Karpas-422 (cell line): ENCODE data around the gene PPP1R3A. TPM values are rescaled to one million over a fixed set of nuclear protein-coding genes. Genes with fewer than 3 reads are reported as not detected.

Experiments
- DNase-seq: peaks from one replicate; pipeline ENCODE4 v3.0.0-alpha.2; 2015
- H2AFZ ChIP-seq: fragments of 200-600 bp; sonication (generic); 2 replicates; pipeline ENCODE4 v1.6.1; 2014; ENCODE audit warnings: antibody characterized with exemption, low read length, mixed read lengths
- H3K27ac ChIP-seq: fragments of 200-600 bp; sonication (generic); 2 replicates; pipeline ENCODE4 v1.5.1; 2014; ENCODE audit warnings: mild to moderate bottlenecking, low read length, moderate library complexity
- H3K27me3 ChIP-seq: fragments of 200-600 bp; sonication (generic); 2 replicates; pipeline ENCODE4 v1.6.1; 2014; ENCODE audit warnings: low read length, mixed read lengths
- H3K36me3 ChIP-seq: fragments of 200-600 bp; sonication (generic); 2 replicates; pipeline ENCODE4 v1.6.1; 2014; ENCODE audit warnings: low read length, mixed read lengths; ENCODE audit not compliant: insufficient read depth
- H3K4me1 ChIP-seq: fragments of 200-600 bp; sonication (generic); 2 replicates; pipeline ENCODE4 v1.6.1; 2014; ENCODE audit warnings: mild to moderate bottlenecking, low read length, mixed read lengths
- H3K4me2 ChIP-seq: fragments of 200-600 bp; sonication (generic); 2 replicates; pipeline ENCODE4 v1.6.1; 2014; ENCODE audit warnings: low read length, low read depth, mild to moderate bottlenecking; ENCODE audit not compliant: poor library complexity, severe bottlenecking
- H3K4me3 ChIP-seq: fragments of 200-600 bp; sonication (generic); 2 replicates; pipeline ENCODE4 v1.5.1; 2014; ENCODE audit warnings: mild to moderate bottlenecking, antibody characterized with exemption, low read length, mixed read lengths
- H3K79me2 ChIP-seq: fragments of 200-600 bp; sonication (generic); 2 replicates; pipeline ENCODE4 v1.6.1; 2014; ENCODE audit warnings: mild to moderate bottlenecking, low read length, mixed read lengths
- H3K9ac ChIP-seq: fragments of 200-600 bp; sonication (generic); 2 replicates; pipeline ENCODE4 v1.6.0; 2014; ENCODE audit warnings: low read length
- H3K9me2 ChIP-seq: fragments of 200-600 bp; sonication (generic), shearing (Covaris generic); replicated peaks from 2 replicates; pipeline ENCODE4 v1.6.0; 2014; ENCODE audit warnings: mild to moderate bottlenecking, low read length, moderate library complexity; ENCODE audit not compliant: insufficient read depth
- H3K9me3 ChIP-seq: fragments of 300-700, 200-600 bp; sonication (generic); 2 replicates; pipeline ENCODE4 v1.6.1; 2014; ENCODE audit warnings: low read length, mixed read lengths
- H4K20me1 ChIP-seq: fragments of 200-600 bp; sonication (generic); 2 replicates; pipeline ENCODE4 v1.6.1; 2014; ENCODE audit warnings: mild to moderate bottlenecking, antibody characterized with exemption, low read length, low read depth; ENCODE audit not compliant: insufficient read depth
- total RNA-seq: library from RNA; depleted of rRNA; stranded (reverse); fragments of >200 nt; shearing (Covaris generic); gene quantifications from 2 replicates; pipeline ENCODE4 v1.2.3, GENCODE V29; 2014; ENCODE audit warnings: low replicate concordance

Gene PPP1R3A
- total RNA-seq, 1 experiment from 2014 or later = not detected

GRCh38 chr7:113875224-113875623 is 43.6 kb downstream of the PPP1R3A start:
- Histone ChIP-seq H3K9me3 (peaks cover 22% of the 10 kb centered on the region), H3K9ac (no peak overlapping the region), H3K4me3 (no peak overlapping the region), H3K9me2 (no peaks in the 10 kb centered on the region), H4K20me1 (no peaks in the 10 kb centered on the region), H3K27me3 (no peaks in the 10 kb centered on the region), H3K36me3 (no peaks in the 10 kb centered on the region), H2AFZ (no peak overlapping the region), H3K79me2 (no peaks in the 10 kb centered on the region), H3K27ac (no peak overlapping the region), H3K4me1 (no peaks in the 10 kb centered on the region), H3K4me2 (no peak overlapping the region)
- DNase-seq = no peak

GRCh38 chr7:113873554-113874151 is 45.2 kb downstream of the PPP1R3A start:
- H3K27me3 ChIP-seq = no peaks in the 10 kb centered on the region
- peaks cover 24% of the 10 kb centered on the region for H3K9me3 ChIP-seq
- no peak for DNase-seq
- H3K27ac ChIP-seq = no peak overlapping the region
- no peak overlapping the region for H3K9ac ChIP-seq
- no peak overlapping the region for H3K4me3 ChIP-seq
- no peaks in the 10 kb centered on the region for H3K9me2 ChIP-seq
- H2AFZ ChIP-seq = no peak overlapping the region
- H3K79me2 ChIP-seq = no peaks in the 10 kb centered on the region
- no peaks in the 10 kb centered on the region for H3K36me3 ChIP-seq
- no peaks in the 10 kb centered on the region for H3K4me1 ChIP-seq
- H3K4me2 ChIP-seq = no peak overlapping the region
- no peaks in the 10 kb centered on the region for H4K20me1 ChIP-seq

GRCh38 chr7:113872981-113873380 is 45.8 kb downstream of the PPP1R3A start:
- no peak for DNase-seq
- no peak overlapping the region for H3K4me3 ChIP-seq
- H3K9me3 ChIP-seq = peaks cover 22% of the 10 kb centered on the region
- H3K9me2 ChIP-seq = no peaks in the 10 kb centered on the region
- H3K4me1 ChIP-seq = no peaks in the 10 kb centered on the region
- H3K9ac ChIP-seq = no peak overlapping the region
- H3K36me3 ChIP-seq = no peaks in the 10 kb centered on the region
- no peak overlapping the region for H3K4me2 ChIP-seq
- H3K27me3 ChIP-seq = no peaks in the 10 kb centered on the region
- no peak overlapping the region for H3K27ac ChIP-seq
- no peaks in the 10 kb centered on the region for H4K20me1 ChIP-seq
- H2AFZ ChIP-seq = no peak overlapping the region
- H3K79me2 ChIP-seq = no peaks in the 10 kb centered on the region

DNA sequence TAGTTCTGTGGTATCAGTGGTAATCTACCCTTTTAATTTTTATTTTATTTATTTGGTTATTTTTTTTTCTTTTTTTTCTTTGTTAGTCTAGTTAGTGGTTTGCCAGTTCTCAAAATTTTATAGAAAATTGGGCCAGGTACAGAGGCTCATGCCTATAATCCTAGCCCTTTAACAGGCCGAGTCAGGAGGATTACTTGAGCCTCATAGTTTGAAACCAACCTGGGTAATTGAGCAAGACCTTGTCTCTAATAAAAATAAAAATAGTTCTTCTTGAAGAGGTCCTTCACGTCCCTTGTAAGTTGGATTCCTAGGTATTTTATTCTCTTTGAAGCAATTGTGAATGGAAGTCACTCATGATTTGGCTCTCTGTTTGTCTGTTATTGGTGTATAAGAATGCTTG is 51.5 kb downstream of the PPP1R3A start:
- Histone ChIP-seq H3K4me1 (no peaks in the 10 kb centered on the region), H3K9me2 (0 out of 2 replicates have a peak, but pooled peaks cover 3% of the 10 kb centered on the region), H3K4me3 (no peak overlapping the region), H3K36me3 (no peaks in the 10 kb centered on the region), H3K9ac (no peak overlapping the region), H3K9me3 (peaks cover 13% of the 10 kb centered on the region), H3K4me2 (no peak overlapping the region), H3K79me2 (no peaks in the 10 kb centered on the region), H3K27me3 (no peaks in the 10 kb centered on the region), H3K27ac (no peak overlapping the region), H2AFZ (no peak overlapping the region), H4K20me1 (no peaks in the 10 kb centered on the region)
- no peak for DNase-seq

- no peaks in the 10 kb centered on the region for H3K79me2 ChIP-seq
- H3K9me2 ChIP-seq = no peaks in the 10 kb centered on the region
- H3K4me2 ChIP-seq = no peak overlapping the region
- no peaks in the 10 kb centered on the region for H3K4me1 ChIP-seq
- DNase-seq = no peak
- no peaks in the 10 kb centered on the region for H3K27me3 ChIP-seq
- no peaks in the 10 kb centered on the region for H4K20me1 ChIP-seq
- H3K9ac ChIP-seq = no peak overlapping the region
- no peak overlapping the region for H3K27ac ChIP-seq
- H3K9me3 ChIP-seq = peaks cover 16% of the 10 kb centered on the region; the same call in 1 of the 2 replicates
- no peaks in the 10 kb centered on the region for H3K36me3 ChIP-seq
- H2AFZ ChIP-seq = no peak overlapping the region
- H3K4me3 ChIP-seq = no peak overlapping the region
Observed at GRCh38 chr7:113856010-113856409, 62.8 kb downstream of the PPP1R3A start.

- Histone ChIP-seq H4K20me1 (no peaks in the 10 kb centered on the region), H3K36me3 (no peaks in the 10 kb centered on the region), H3K4me3 (no peak overlapping the region), H2AFZ (no peak overlapping the region), H3K79me2 (no peaks in the 10 kb centered on the region), H3K4me2 (no peak overlapping the region), H3K9ac (no peak overlapping the region), H3K9me2 (no peaks in the 10 kb centered on the region), H3K9me3 (peaks cover 4% of the 10 kb centered on the region), H3K4me1 (no peaks in the 10 kb centered on the region), H3K27me3 (no peaks in the 10 kb centered on the region), H3K27ac (no peak overlapping the region)
- DNase-seq = no peak
Observed at GRCh38 chr7:113840954-113841353, 77.9 kb downstream of the PPP1R3A start.

DNA sequence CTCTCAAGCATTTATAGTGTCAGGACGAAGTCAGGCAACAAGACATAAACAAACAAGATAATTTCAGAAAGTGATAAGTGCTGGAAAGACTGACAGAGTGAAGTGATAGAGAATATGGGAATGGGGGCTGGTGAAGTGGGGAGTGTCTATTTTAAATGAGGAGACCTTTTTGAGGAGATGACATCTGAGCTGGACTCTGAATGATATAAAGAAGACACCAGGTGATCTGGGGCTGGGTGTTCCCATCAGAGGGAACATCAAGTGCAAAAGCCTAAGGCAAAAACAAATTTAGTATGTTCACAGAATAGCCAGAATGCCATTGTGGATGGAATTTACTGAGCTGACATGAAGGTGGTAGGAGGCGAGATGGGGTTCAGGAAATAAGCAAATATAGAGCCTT is 83.4 kb downstream of the PPP1R3A start:
- H3K27ac ChIP-seq = no peak overlapping the region
- H3K4me2 ChIP-seq = no peak overlapping the region
- no peaks in the 10 kb centered on the region for H3K4me1 ChIP-seq
- DNase-seq = no peak
- H3K9ac ChIP-seq = no peak overlapping the region
- no peaks in the 10 kb centered on the region for H3K9me2 ChIP-seq
- no peaks in the 10 kb centered on the region for H4K20me1 ChIP-seq
- H3K27me3 ChIP-seq = no peaks in the 10 kb centered on the region
- no peaks in the 10 kb centered on the region for H3K36me3 ChIP-seq
- no peak overlapping the region for H3K4me3 ChIP-seq
- no peaks in the 10 kb centered on the region; the same call in 1 of the 2 replicates for H3K9me3 ChIP-seq
- H3K79me2 ChIP-seq = no peaks in the 10 kb centered on the region
- no peak overlapping the region for H2AFZ ChIP-seq

DNA sequence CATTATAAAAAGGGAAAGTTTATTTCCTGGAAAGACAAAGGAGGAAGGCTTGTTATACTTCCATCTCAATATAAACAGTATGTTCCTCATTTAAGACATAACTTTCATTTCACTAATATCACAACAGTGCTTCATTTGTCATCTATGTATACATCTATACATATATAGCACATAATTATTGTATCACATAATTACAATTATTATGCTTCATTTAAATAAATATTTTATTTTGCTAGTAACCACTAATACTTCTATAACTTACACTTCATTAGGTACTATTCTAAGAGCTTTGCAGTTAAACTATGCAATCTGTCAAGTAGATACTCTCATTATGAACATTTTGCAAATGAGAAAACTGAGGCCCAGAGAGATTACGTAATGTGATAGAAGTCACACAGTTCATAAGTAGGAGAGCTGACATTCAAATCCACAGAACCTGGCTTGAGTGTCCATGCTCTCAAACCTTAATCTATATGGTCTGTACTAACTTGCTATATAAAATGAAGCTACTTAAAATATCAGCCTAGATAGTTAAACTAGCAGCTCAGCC is 86.5 kb downstream of the PPP1R3A start:
- Histone ChIP-seq H3K27me3 (no peaks in the 10 kb centered on the region), H3K79me2 (no peaks in the 10 kb centered on the region), H3K4me1 (no peaks in the 10 kb centered on the region), H3K9me2 (no peaks in the 10 kb centered on the region), H2AFZ (no peak overlapping the region), H3K9ac (no peak overlapping the region), H3K36me3 (no peaks in the 10 kb centered on the region), H4K20me1 (no peaks in the 10 kb centered on the region), H3K27ac (no peak overlapping the region), H3K9me3 (no peaks in the 10 kb centered on the region; the same call in 1 of the 2 replicates), H3K4me2 (no peak overlapping the region), H3K4me3 (no peak overlapping the region)
- no peak for DNase-seq
